Gastrocnemius medialis (tissue), 4 donors: ENCODE results near the gene FAM185A.
"Not testable (repeated sequence)": the region's sequence is repeated elsewhere in the genome, so short reads cannot be mapped to it uniquely, and the experiment has no call there.

Experiments
- POLR2A ChIP-seq, 2 donors: fragments of 450-650 bp; IDR thresholded peaks; one replicate each; pipeline ENCODE4 v1.6.1; 2017; ENCODE audit warnings: antibody characterized with exemption in 2 of 2, mild to moderate bottlenecking in 2 of 2, moderate library complexity in 2 of 2
- TF ChIP-seq, protein P1 (sequence below), 5 experiments: fragments of 450-650 bp in 3 of 5; fragments of 200-600 bp in 2 of 5; sonication (generic) in 2 of 5; IDR thresholded peaks in 4 of 5; conservative IDR thresholded peaks in 1 of 5; 1 replicate in 4 of 5; 2 replicates in 1 of 5; pipeline ENCODE4 v1.5.1; 2016 to 2019; ENCODE audit warnings: antibody characterized with exemption in 5 of 5, mild to moderate bottlenecking in 3 of 5, moderate library complexity in 3 of 5

GRCh38 chr7:102761234-102761633 lies 12.4 kb downstream of the FAM185A start:
- TF ChIP-seq, protein P1, sequence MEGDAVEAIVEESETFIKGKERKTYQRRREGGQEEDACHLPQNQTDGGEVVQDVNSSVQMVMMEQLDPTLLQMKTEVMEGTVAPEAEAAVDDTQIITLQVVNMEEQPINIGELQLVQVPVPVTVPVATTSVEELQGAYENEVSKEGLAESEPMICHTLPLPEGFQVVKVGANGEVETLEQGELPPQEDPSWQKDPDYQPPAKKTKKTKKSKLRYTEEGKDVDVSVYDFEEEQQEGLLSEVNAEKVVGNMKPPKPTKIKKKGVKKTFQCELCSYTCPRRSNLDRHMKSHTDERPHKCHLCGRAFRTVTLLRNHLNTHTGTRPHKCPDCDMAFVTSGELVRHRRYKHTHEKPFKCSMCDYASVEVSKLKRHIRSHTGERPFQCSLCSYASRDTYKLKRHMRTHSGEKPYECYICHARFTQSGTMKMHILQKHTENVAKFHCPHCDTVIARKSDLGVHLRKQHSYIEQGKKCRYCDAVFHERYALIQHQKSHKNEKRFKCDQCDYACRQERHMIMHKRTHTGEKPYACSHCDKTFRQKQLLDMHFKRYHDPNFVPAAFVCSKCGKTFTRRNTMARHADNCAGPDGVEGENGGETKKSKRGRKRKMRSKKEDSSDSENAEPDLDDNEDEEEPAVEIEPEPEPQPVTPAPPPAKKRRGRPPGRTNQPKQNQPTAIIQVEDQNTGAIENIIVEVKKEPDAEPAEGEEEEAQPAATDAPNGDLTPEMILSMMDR (IDR thresholded peaks at IDR 0.05 in 4 of 5, conservative IDR thresholded peaks at IDR 0.05 in 1 of 5) = not testable (repeated sequence)
- TF ChIP-seq POLR2A (IDR thresholded peaks at IDR 0.05) = not testable (repeated sequence)
